HG02943 (cell line): ENCODE measurements around the gene TMEM221.

Experiments
- ATAC-seq: cut with Tn5 transposase; IDR thresholded peaks from one replicate; pipeline ENCODE4 v1.9.1; 2021; ENCODE audit warnings: mild to moderate bottlenecking, low read depth, moderate library complexity; ENCODE audit not compliant: unreplicated experiment

TMEM221 gene

GRCh38 chr19:17448131-17448967, at the start of gene TMEM221:
Gene TMEM221 (minus strand): TSS chr19:17448668. CDS start chr19:17448462, 206 bp downstream.
- no peak for ATAC-seq

DNA sequence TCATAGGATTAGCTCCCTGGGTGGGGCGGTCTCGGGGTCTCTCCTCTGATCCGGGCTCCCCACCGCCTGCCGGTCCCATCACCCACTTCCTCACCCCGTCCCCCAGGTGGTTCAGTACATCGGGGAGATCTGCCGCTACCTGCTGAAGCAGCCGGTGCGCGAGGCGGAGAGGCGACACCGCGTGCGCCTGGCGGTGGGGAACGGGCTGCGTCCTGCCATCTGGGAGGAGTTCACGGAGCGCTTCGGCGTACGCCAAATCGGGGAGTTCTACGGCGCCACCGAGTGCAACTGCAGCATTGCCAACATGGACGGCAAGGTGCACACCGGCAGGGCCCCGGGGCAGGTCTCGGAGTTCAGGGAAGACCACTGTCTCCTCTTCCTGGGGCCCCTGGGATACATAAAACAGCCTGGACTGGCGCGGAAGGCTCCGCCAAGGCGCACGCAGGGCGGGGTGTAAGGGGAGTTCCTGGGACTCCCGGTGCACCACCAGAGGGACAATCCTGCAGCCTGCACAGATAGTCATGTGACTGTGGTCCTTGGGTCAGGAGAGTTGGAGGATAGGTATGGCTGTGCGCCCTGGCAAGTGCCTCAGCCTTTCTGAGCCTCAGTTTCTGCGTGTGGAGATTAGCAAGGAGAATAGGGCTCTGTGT, 48.8 kb upstream of the TMEM221 start:
- no peak for ATAC-seq

DNA sequence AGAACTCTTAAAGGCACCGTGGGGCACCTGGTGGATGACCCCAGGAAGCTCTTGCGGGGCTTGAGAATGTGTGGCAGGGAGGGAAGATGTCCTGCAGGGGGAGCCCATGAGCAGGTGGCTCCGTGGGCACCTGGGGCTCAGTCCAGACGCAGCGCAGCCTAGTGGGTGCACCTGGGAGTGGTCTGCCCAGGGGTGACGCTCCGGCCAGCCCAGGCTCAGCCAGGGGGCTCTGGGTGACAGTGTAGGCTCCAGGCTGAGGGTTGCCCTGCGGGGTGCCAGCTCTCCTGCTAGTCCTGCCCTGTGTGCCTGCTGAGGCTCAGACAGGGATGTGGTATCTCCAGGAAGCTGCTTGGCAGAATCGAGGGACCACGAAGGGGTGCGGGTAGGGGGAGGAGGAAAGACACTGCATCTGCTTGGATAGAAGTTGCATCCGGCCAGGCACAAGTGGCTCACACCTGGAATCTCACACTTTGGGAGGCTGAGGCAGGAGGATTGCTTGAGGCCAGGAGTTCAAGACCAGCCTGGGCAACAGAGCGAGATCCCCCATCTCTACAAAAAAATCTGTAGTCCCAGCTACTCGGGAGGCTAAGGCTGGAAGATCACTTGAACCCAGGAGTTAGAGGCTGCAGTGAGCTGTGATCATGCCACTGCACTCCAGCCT, 48.0 kb upstream of the TMEM221 start:
- ATAC-seq, result no peak

GRCh38 chr19:17495639-17496296, 47.3 kb upstream of the TMEM221 start:
- ATAC-seq, result no peak

GRCh38 chr19:17491287-17491686, 42.8 kb upstream of the TMEM221 start:
- no peak for ATAC-seq

DNA sequence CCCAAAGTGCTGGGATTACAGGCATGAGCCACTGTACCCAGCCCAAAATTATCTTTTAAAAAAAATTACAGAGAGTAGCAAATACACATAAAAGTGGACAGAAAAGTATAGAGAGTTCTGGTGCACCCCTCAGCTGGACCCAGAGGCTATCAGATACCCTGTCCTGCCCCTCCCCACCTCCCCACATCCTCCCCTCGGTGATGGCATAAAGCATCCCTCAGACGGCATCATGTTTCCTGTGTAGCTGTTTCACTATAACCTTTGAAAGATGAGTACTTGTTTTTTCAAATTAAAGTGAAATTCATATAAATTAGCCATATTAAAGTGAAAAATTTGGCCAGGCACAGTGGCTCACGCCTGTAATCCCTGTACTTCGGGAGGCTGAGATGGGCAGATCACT, 41.9 kb upstream of the TMEM221 start:
- no peak for ATAC-seq

- ATAC-seq, result no peak
Measured at GRCh38 chr19:17489392-17490030, 41.0 kb upstream of the TMEM221 start.

DNA sequence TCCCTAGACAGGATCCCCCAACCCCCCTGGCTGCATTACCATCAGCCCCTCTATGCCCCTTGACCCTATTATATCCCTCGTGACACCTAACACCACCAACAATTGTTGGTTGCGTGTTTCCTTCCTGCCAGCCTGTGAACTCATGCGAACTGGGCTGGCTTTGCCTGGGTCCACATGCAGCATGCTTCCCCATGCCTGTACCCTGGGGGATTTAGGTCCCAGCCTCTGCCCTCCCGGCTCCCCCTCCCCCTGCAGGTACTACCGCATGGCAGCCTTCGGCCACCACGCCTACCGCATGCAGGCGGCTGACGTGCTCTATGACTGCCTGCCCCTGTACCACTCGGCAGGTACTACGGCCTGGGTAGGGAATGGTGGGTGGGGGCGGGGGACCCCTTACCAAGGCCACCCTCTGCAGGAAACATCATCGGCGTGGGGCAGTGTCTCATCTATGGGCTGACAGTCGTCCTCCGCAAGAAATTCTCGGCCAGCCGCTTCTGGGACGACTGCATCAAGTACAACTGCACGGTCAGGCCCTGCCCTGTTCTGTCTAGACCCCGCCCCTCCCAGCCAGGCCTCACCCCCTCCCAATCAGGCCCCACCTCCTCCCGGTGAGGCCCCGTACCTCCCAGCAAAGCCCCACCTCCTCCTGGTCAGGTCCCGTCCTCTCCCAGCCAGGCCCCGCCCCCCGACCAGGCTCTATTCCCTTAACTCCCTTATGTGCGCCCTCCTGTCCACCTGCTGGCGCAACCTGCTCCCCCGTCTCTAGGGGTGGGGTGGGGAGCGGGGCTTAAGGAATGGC, 40.3 kb upstream of the TMEM221 start:
- no peak for ATAC-seq

DNA sequence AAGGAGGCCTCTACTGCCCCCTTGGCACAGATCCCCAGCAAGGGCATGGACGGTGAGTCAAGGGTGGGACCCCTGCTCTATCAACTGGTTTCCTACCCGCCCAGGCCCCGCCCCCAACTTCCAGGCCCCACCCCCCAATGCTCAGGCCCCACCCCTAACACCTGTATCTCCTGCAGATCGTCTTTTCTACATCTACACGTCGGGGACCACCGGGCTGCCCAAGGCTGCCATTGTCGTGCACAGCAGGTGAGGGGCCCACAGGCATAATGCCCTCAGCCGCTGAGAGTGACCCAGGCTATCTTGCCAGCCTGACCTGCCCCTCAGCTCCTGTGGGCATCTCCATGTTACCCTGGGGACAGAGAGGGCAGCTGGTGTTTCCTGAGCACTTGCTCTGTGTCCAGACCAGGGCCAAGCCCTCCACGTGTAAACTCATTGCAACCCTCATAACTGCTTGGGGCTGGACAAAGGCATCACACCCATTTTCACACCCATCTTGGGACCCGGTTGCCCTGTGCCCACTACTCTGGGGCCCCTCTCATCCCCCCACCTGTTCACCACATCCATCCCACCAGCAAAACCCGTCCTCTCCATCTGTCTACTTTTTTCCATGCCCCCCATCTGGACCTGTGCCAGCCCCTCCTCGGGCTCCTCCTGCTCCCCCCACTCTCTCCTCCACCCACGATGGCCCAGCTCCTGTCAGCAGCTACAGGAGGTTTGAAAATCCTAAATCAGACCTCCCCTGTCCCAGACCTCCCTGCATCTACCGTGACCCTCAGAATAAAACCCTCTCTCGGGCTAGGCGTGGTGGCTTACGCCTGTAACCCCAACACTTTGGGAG, 39.0 kb upstream of the TMEM221 start:
- no peak for ATAC-seq

DNA sequence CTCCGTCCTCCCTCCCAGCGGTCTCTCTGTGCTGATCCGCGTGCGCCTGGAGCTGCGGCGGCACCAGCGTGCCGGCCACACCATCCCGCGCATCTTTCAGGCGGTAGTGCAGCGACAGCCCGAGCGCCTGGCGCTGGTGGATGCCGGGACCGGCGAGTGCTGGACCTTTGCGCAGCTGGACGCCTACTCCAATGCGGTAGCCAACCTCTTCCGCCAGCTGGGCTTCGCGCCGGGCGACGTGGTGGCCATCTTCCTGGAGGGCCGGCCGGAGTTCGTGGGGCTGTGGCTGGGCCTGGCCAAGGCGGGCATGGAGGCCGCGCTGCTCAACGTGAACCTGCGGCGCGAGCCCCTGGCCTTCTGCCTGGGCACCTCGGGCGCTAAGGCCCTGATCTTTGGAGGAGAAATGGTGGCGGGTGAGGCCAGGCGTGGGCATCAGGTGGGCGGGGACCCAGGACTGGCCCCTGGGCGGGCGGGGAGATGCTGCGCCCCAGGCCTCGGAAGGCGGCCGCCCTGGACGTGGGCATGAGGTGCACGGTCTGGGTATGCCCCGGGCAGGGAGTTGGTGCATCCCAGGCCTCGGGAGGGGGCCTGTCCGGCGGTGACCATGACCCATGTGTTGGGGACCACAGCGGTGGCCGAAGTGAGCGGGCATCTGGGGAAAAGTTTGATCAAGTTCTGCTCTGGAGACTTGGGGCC, 38.2 kb upstream of the TMEM221 start:
- ATAC-seq, result no peak

- no peak for ATAC-seq
Measured at GRCh38 chr19:17484520-17485185, 36.2 kb upstream of the TMEM221 start.

DNA sequence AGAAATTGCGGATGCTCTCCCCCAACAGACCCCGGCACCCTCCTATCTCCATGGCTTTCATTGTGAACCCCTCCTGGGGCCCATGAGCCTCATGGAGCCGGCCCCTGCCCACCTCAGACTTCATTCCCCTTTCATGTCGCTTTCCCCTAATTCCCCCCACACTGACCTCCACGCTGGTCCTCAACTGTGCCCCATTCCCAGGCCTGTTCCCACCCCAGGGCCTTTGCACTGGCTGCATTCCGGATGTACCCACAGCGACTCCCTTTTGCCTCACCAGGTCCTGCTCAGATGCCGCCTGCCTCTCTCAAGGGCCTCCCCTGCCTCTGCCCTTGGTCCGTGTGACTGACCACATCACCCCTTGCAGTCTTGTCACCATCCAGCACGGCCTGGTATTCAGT, 35.1 kb upstream of the TMEM221 start:
- no peak for ATAC-seq

GRCh38 chr19:17482877-17483604, 34.6 kb upstream of the TMEM221 start:
- no peak for ATAC-seq

- no peak for ATAC-seq
Measured at GRCh38 chr19:17481986-17482385, 33.5 kb upstream of the TMEM221 start.

- no peak for ATAC-seq
Measured at GRCh38 chr19:17479325-17479791, 30.9 kb upstream of the TMEM221 start.

GRCh38 chr19:17475541-17476115, 27.2 kb upstream of the TMEM221 start:
- no peak for ATAC-seq
